ENCODE results near the gene TNS2. TPM values are rescaled to one million over a fixed set of nuclear protein-coding genes. Genes with fewer than 3 reads are reported as not detected.

Gene TNS2
- total and polyA plus RNA-seq, 3 experiments from 2014 or later, result 0.35 to 5.6 (median 2.1) TPM

DNA sequence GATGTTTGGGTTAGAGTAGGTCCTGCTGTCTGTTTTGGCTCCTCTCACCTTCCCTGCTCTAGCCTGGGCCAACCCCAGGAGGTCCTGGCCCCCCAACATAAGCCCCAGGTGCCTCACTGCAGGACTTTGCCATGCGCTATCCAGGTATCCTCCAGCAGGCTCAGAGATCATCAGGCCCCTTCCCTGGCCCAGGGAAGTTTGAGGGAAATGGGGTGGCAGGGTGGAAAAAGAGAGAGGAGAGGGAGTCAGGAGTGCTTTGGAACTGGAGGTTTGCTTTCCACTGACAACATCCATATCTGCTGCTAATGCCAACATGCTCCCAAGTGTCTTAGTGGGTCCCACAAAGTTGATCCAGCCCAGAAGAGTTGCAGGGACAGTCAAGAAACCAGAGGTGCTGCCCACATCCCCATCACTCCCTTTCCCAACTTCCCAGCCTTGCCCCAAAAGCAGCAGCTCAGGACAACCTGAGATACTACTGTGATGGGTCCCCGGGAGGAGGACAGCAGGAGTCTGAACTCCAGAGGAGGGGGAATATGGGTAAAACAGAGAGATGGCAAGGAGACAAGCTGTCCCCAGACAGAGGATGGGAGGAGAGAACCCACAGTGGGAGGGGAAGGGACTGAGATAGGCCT is 677 bp downstream of the TNS2 start:
- ChIA-PET CTCF (interaction anchor here (1.3 to 1.7 kb wide), 2 partner anchors 11 to 271 kb away, joined by 4 to 6 read pairs; partner anchors contain the start of gene AAAS), POLR2A (no interaction called here)
- H3K27me3 Mint-ChIP-seq, result no peaks in the 10 kb centered on the region
- H3K27ac Mint-ChIP-seq, result peak overlapping the region in 6 of 8 donors; percentile 3 to 96 (median 68)
- H3K4me3 ChIP-seq (ENCODE audit: low read length), result no peak overlapping the region
- peaks cover 14% of the 10 kb centered on the region for H3K4me1 ChIP-seq (ENCODE audit: insufficient read depth, low read length)
- H3K9me3 ChIP-seq (ENCODE audit: low read length), result no peaks in the 10 kb centered on the region
- no peak overlapping the region for H3K27ac ChIP-seq (ENCODE audit: low read depth, low read length)
- H3K9me3 Mint-ChIP-seq, result no peaks in the 10 kb centered on the region
- peaks cover 0 to 5% (median 0%) of the 10 kb centered on the region in 3 donors for H3K36me3 Mint-ChIP-seq
- DNase-seq, result no peak
- no peaks in the 10 kb centered on the region for H3K36me3 ChIP-seq (ENCODE audit: insufficient read depth, low read length)
- H3K27me3 ChIP-seq (ENCODE audit: insufficient read depth, low read length, poor library complexity, severe bottlenecking), result no peaks in the 10 kb centered on the region
- H3K4me1 Mint-ChIP-seq, result peaks cover 17 to 30% (median 23%) of the 10 kb centered on the region in 3 donors
- peak overlapping the region in 2 of 7 donors; percentile 29 to 64 for H3K4me3 Mint-ChIP-seq

DNA sequence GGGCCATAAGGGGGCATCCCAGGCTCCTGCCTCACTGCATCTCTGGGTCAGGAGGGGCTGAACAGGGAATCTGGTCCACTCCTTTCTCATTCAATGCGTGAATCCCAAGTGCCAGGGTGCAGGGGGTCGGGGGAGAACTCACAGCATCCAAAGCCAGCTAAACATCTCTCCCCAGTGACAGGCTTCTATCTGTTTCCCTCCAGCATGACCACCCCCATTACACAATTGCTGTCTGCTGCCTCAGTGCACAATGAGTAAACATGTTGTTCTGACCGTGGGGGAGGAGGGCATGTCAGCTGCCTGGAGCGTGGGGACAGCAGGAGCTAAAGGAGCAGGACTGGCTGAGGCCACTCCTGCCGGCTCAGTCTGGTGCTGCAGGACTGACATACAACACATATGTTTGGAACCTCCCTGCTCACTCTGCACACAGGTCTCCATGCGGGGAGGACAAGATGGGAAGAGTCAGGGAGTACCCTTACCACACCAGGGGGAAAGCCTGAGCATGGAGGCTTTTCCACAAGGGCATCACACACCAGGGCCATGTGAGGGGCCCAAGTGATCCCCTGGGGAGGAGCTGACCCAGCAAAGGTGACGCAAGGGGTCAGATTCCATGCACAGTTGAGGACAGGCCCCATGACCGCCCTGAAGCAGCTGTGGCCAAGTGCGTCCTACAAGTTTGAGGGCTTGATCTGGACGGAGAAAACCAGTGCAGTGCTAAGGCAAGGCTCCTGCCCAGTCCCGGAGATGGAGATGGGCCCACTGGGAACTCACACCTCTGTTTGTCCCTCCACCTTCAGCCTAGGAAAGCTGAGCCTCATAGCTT is 1.4 kb downstream of the TNS2 start:
- Histone ChIP-seq H3K36me3 (ENCODE audit: insufficient read depth, low read length) (no peaks in the 10 kb centered on the region), H3K9me3 (ENCODE audit: low read length) (no peaks in the 10 kb centered on the region), H3K27me3 (ENCODE audit: insufficient read depth, low read length, poor library complexity, severe bottlenecking) (no peaks in the 10 kb centered on the region), H3K4me1 (ENCODE audit: insufficient read depth, low read length) (peaks cover 11% of the 10 kb centered on the region), H3K4me3 (ENCODE audit: low read length) (no peak overlapping the region), H3K27ac (ENCODE audit: low read depth, low read length) (no peak overlapping the region)
- no peak for DNase-seq
- H3K9me3 Mint-ChIP-seq, result no peaks in the 10 kb centered on the region
- H3K36me3 Mint-ChIP-seq, result peaks cover 0 to 5% (median 0%) of the 10 kb centered on the region in 3 donors
- ChIA-PET POLR2A (no interaction called here), CTCF (interaction anchor here (0.6 to 7.0 kb wide), 4 partner anchors 10 to 271 kb away, joined by 3 to 70 read pairs (median 5); partner anchors contain the start of genes AAAS and SOAT2)
- H3K4me3 Mint-ChIP-seq, result peak overlapping the region in 2 of 7 donors; percentile 32 to 64
- peak overlapping the region in 5 of 8 donors; percentile 43 to 78 (median 58) for H3K27ac Mint-ChIP-seq
- H3K4me1 Mint-ChIP-seq, result peaks cover 16 to 23% (median 18%) of the 10 kb centered on the region in 3 donors
- no peaks in the 10 kb centered on the region for H3K27me3 Mint-ChIP-seq

DNA sequence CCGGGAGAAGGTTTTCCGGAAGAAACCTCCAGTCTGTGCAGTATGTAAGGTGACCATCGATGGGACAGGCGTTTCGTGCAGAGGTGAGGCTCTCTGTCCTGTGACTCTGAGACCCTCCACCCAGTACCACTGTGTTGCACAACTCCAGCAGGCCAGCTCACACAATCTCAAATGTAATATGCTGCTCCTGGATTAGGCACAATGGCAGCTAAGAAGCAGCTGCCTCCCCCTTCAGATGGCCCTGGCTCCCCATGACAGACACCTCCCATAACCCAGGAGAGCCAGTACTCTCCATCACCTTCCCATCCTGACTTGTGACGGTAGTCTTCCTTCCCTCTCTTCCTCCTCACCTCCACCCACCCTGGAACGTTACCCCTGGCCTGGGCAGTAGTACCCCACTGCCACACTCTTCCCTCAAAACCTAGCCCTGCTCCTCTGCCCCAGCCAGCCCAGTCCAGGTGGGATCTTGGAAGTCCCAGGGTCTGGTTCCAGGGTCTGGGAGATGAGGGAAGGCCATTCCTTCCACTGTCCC is 2.1 kb downstream of the TNS2 start:
- no peak overlapping the region for H3K27ac ChIP-seq (ENCODE audit: low read depth, low read length)
- ChIA-PET POLR2A (no interaction called here), CTCF (interaction anchor here (0.6 to 7.0 kb wide), 4 partner anchors 10 to 270 kb away, joined by 3 to 70 read pairs (median 5); partner anchors contain the start of genes AAAS and SOAT2)
- H3K36me3 ChIP-seq (ENCODE audit: insufficient read depth, low read length), result no peaks in the 10 kb centered on the region
- H3K9me3 Mint-ChIP-seq, result no peaks in the 10 kb centered on the region
- no peaks in the 10 kb centered on the region for H3K27me3 Mint-ChIP-seq
- peaks cover 7% of the 10 kb centered on the region for H3K4me1 ChIP-seq (ENCODE audit: insufficient read depth, low read length)
- H3K4me3 Mint-ChIP-seq, result peak overlapping the region in 2 of 7 donors; percentile 19 to 50
- H3K4me1 Mint-ChIP-seq, result peaks cover 10 to 17% (median 13%) of the 10 kb centered on the region in 3 donors
- H3K9me3 ChIP-seq (ENCODE audit: low read length), result no peaks in the 10 kb centered on the region
- peak overlapping the region in 2 of 8 donors; percentile 43 to 68 for H3K27ac Mint-ChIP-seq
- H3K27me3 ChIP-seq (ENCODE audit: insufficient read depth, low read length, poor library complexity, severe bottlenecking), result no peaks in the 10 kb centered on the region
- no peak for DNase-seq
- H3K36me3 Mint-ChIP-seq, result peaks cover 0 to 2% (median 0%) of the 10 kb centered on the region in 3 donors
- H3K4me3 ChIP-seq (ENCODE audit: low read length), result no peak overlapping the region

DNA sequence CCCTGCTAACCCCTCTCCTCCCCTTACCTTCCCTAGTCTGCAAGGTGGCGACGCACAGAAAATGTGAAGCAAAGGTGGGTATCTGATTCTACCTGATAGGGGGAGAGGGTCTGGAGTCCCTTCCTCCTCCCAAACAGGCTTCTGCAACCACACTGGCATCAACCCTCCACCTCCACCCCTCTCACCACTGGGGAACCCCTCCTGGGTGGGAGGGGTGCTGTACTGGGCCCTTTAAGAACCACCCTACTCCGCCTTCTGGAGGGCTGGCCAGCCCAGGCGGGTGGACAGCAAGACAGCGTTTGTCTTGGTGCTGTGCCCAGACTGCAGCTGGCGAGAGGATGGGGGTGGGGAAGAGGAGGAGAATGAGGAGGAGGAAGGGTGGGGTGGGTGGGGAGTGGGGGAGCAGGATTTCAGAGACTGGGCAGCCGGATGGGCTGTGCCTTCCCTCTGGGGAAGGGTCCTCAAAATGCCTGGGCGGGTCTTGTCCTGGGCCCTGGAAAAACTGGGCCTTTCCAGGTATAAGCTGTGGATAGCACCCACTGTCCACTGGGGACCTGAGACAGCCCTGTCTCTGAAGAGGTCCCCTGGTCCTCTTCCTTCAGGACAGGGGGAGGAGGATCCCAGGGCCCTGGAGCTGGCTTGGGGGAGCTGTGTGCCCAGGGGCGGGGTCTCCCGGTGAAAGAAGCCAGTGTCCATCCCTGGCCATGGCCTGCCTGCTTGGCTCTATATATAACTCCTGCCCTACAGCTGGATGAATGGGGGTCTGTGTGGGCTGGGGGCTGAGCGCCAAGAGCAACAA is 2.8 kb downstream of the TNS2 start:
- peak overlapping the region in 1 of 8 donors; percentile 68 for H3K27ac Mint-ChIP-seq
- no peak for DNase-seq
- peaks cover 10 to 17% (median 13%) of the 10 kb centered on the region in 3 donors for H3K4me1 Mint-ChIP-seq
- POLR2A ChIA-PET, result interaction anchor here (0.5 kb wide), 1 partner anchor 18 kb away, joined by 5 read pairs; no protein-coding TSS in a partner anchor
- peaks cover 0 to 2% (median 0%) of the 10 kb centered on the region in 3 donors for H3K36me3 Mint-ChIP-seq
- H3K9me3 ChIP-seq (ENCODE audit: low read length), result no peaks in the 10 kb centered on the region
- no peaks in the 10 kb centered on the region for H3K9me3 Mint-ChIP-seq
- CTCF ChIA-PET, result interaction anchor here (1.1 to 7.0 kb wide), 4 partner anchors 9 to 46 kb away, joined by 4 to 70 read pairs (median 6); partner anchors contain the start of gene EIF4B
- H3K4me3 Mint-ChIP-seq, result no peak overlapping the region
- H3K27me3 ChIP-seq (ENCODE audit: insufficient read depth, low read length, poor library complexity, severe bottlenecking), result no peaks in the 10 kb centered on the region
- no peaks in the 10 kb centered on the region for H3K36me3 ChIP-seq (ENCODE audit: insufficient read depth, low read length)
- H3K27ac ChIP-seq (ENCODE audit: low read depth, low read length), result no peak overlapping the region
- H3K4me3 ChIP-seq (ENCODE audit: low read length), result no peak overlapping the region
- H3K4me1 ChIP-seq (ENCODE audit: insufficient read depth, low read length), result peaks cover 7% of the 10 kb centered on the region
- no peaks in the 10 kb centered on the region for H3K27me3 Mint-ChIP-seq

DNA sequence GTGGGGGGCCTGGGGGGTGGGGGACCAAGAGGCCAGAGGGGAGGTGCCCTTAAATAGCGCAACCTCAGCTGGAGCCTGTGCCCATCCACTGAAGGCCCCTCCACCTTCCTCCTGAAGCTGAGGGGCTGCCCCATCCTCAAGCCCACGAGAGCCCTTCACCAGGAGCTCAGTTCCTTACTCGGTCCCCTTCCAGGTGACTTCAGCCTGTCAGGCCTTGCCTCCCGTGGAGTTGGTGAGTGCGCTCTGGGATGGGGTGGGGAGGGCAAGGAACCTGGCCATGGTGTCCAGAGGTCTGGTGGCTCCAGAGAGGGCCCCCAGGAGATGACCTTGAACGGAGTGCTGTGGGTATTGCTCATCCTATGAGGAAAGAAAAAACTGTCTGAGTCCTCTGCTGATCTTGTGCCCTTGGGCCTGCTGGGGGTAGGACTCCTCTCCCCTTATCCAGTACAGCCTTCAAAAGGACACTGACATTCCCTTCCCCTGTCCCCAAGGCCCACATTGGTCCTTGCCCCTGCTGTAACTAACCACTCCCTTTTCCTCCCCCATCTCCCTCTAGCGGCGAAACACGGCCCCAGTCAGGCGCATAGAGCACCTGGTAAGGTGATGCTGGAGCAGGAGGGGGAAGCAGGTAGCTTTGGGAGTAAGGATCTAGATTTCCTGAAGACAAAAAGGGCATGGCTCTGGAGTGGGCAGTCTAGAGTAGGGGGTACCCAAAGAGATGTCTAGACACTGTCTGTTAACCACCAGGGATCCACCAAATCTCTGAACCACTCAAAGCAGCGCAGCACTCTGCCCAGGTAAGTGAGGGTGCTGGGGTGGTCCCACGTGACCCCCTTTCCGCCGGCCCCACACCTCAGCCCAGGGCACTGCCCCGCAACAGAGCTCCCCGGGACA is 3.6 kb downstream of the TNS2 start:
- peak overlapping the region; percentile 55 for H3K27ac ChIP-seq (ENCODE audit: low read depth, low read length)

DNA sequence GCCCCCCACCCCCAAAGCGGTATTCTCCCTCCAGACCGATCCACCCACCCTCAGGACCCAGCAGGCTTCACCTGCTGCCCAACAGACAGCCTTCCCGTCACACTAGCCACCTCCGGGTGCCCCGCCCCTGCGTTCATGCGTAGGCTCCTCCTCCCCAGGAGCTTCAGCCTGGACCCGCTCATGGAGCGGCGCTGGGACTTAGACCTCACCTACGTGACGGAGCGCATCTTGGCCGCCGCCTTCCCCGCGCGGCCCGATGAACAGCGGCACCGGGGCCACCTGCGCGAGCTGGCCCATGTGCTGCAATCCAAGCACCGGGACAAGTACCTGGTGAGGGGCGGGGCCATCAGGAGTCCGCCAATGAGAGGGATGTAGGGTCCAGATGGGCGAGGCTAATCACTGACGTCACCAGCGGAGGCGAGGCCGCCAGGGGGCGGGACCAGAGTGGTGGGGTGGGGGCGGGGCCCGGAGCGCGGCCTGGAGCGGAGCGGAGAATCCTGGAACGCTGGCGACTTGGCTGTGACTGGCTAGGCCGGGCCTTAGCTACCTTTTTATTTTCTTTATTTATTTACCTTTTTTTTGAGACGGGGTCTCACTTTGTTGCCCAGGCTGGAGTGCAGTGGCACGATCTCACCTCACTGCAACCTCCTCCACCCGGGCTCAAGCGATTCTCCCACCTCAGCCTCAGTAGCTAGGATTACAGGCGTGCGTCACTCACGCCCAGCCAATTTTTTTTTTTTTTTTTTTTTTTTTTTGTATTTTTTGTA is 4.4 kb downstream of the TNS2 start:
- H3K27me3 ChIP-seq (ENCODE audit: insufficient read depth, low read length, poor library complexity, severe bottlenecking), result no peaks in the 10 kb centered on the region
- CTCF ChIA-PET, result interaction anchor here (0.7 to 7.0 kb wide), 11 partner anchors 11 to 306 kb away, joined by 3 to 70 read pairs (median 5); partner anchors contain the start of genes AAAS, EIF4B, SOAT2 and SPRYD3
- POLR2A ChIA-PET, result interaction anchor here (0.7 to 1.9 kb wide), 5 partner anchors 9 to 45 kb away, joined by 3 to 11 read pairs (median 7); partner anchors contain the start of gene SPRYD3
- H3K36me3 Mint-ChIP-seq, result peaks cover 0 to 2% (median 0%) of the 10 kb centered on the region in 3 donors
- H3K27me3 Mint-ChIP-seq, result no peaks in the 10 kb centered on the region
- peak overlapping the region; percentile 84 to 98 (median 92) for H3K27ac Mint-ChIP-seq
- H3K9me3 Mint-ChIP-seq, result no peaks in the 10 kb centered on the region
- no peaks in the 10 kb centered on the region for H3K36me3 ChIP-seq (ENCODE audit: insufficient read depth, low read length)
- peaks cover 10 to 15% (median 12%) of the 10 kb centered on the region in 3 donors for H3K4me1 Mint-ChIP-seq
- peak overlapping the region; percentile 89 to 96 (median 93) for H3K4me3 Mint-ChIP-seq
- peak overlapping the region; percentile 86 for H3K4me3 ChIP-seq (ENCODE audit: low read length)
- DNase-seq, result peak; percentile 91 to 96 (median 92)
- H3K4me1 ChIP-seq (ENCODE audit: insufficient read depth, low read length), result peaks cover 7% of the 10 kb centered on the region
- H3K27ac ChIP-seq (ENCODE audit: low read depth, low read length), result peak overlapping the region; percentile 55
- no peaks in the 10 kb centered on the region for H3K9me3 ChIP-seq (ENCODE audit: low read length)

More for the DNA sequence above, 3.6 kb downstream of the TNS2 start:
- CTCF ChIA-PET, result interaction anchor here (0.7 to 7.0 kb wide), 12 partner anchors 10 to 307 kb away, joined by 3 to 70 read pairs (median 4); partner anchors contain the start of genes AAAS, EIF4B, SOAT2 and SPRYD3
- Mint-ChIP-seq H3K4me3 (peak overlapping the region; percentile 89 to 96 (median 93)), H3K36me3 (peaks cover 0 to 2% (median 0%) of the 10 kb centered on the region in 3 donors), H3K4me1 (peaks cover 10 to 15% (median 12%) of the 10 kb centered on the region in 3 donors), H3K27ac (peak overlapping the region; percentile 84 to 98 (median 92)), H3K9me3 (no peaks in the 10 kb centered on the region), H3K27me3 (no peaks in the 10 kb centered on the region)
- peak; percentile 44 to 75 (median 56) for DNase-seq
- POLR2A ChIA-PET, result interaction anchor here (0.7 to 1.9 kb wide), 4 partner anchors 25 to 46 kb away, joined by 3 to 11 read pairs (median 8); partner anchors contain the start of gene SPRYD3
- H3K4me1 ChIP-seq (ENCODE audit: insufficient read depth, low read length), result peaks cover 7% of the 10 kb centered on the region
- peak overlapping the region; percentile 86 for H3K4me3 ChIP-seq (ENCODE audit: low read length)
- H3K27me3 ChIP-seq (ENCODE audit: insufficient read depth, low read length, poor library complexity, severe bottlenecking), result no peaks in the 10 kb centered on the region
- no peaks in the 10 kb centered on the region for H3K9me3 ChIP-seq (ENCODE audit: low read length)
- H3K36me3 ChIP-seq (ENCODE audit: insufficient read depth, low read length), result no peaks in the 10 kb centered on the region

Measured in CD8-positive, alpha-beta memory T cell (primary cell).